ENCODE data around the gene AGBL2.
"Not testable (repeated sequence)": the region's sequence is repeated elsewhere in the genome, so short reads cannot be mapped to it uniquely, and the experiment has no call there.

DNA sequence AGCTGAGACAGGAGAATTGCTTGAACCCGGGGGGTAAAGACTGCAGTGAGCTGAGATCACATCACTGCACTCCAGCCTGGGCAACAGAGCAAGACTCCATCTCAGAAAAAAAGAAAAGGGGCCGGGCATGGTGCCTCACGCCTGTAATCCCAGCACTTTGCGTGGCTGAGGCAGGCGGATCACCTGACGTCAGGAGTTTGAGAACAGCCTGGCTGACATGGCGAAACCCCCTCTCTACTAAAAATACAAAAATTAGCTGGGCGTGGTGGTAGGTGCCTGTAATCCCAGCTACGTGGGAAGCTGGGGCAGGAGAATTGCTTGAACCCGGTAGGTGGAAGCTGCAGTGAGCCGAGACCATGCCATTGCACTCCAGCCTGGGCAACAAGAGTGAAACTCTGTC is 78.8 kb downstream of the AGBL2 start:
- TF ChIP-seq EZH2phosphoT487 (IDR thresholded peaks at IDR 0.05; ENCODE audit: low read length), result not testable (repeated sequence)
- TF ChIP-seq, protein P1, sequence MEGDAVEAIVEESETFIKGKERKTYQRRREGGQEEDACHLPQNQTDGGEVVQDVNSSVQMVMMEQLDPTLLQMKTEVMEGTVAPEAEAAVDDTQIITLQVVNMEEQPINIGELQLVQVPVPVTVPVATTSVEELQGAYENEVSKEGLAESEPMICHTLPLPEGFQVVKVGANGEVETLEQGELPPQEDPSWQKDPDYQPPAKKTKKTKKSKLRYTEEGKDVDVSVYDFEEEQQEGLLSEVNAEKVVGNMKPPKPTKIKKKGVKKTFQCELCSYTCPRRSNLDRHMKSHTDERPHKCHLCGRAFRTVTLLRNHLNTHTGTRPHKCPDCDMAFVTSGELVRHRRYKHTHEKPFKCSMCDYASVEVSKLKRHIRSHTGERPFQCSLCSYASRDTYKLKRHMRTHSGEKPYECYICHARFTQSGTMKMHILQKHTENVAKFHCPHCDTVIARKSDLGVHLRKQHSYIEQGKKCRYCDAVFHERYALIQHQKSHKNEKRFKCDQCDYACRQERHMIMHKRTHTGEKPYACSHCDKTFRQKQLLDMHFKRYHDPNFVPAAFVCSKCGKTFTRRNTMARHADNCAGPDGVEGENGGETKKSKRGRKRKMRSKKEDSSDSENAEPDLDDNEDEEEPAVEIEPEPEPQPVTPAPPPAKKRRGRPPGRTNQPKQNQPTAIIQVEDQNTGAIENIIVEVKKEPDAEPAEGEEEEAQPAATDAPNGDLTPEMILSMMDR (IDR thresholded peaks at IDR 0.05; ENCODE audit: low read length), result not testable (repeated sequence)
